ENCODE measurements around the gene SPOCK1.

Gene SPOCK1

GRCh38 chr5:137442660-137443059, 56.5 kb downstream of the SPOCK1 start:
- no peak for DNase-seq (ENCODE audit: low read depth, low spot score)

- DNase-seq (ENCODE audit: low read depth, low spot score) = no peak
These were observed 57.6 kb downstream of the SPOCK1 start for GRCh38 chr5:137441476-137441875.

- DNase-seq (ENCODE audit: low read depth, low spot score) = no peak
These were observed 58.3 kb downstream of the SPOCK1 start for GRCh38 chr5:137440795-137441194.

GRCh38 chr5:137439645-137440044, 59.5 kb downstream of the SPOCK1 start:
- DNase-seq (ENCODE audit: low read depth, low spot score) = no peak

- no peak for DNase-seq (ENCODE audit: low read depth, low spot score)
These were observed 60.2 kb downstream of the SPOCK1 start for GRCh38 chr5:137438932-137439331.

- DNase-seq (ENCODE audit: low read depth, low spot score) = no peak
These were observed 61.4 kb downstream of the SPOCK1 start for GRCh38 chr5:137437774-137438173.

GRCh38 chr5:137433539-137433938, 65.6 kb downstream of the SPOCK1 start:
- no peak for DNase-seq (ENCODE audit: low read depth, low spot score)

GRCh38 chr5:137432376-137432775, 66.8 kb downstream of the SPOCK1 start:
- no peak for DNase-seq (ENCODE audit: low read depth, low spot score)

GRCh38 chr5:137431051-137431450, 68.1 kb downstream of the SPOCK1 start:
- no peak for DNase-seq (ENCODE audit: low read depth, low spot score)

- no peak for DNase-seq (ENCODE audit: low read depth, low spot score)
These were observed 83.9 kb downstream of the SPOCK1 start for GRCh38 chr5:137415231-137415681.

GRCh38 chr5:137414112-137414755, 84.9 kb downstream of the SPOCK1 start:
- no peak for DNase-seq (ENCODE audit: low read depth, low spot score)

GRCh38 chr5:137412136-137412535, 87.0 kb downstream of the SPOCK1 start:
- no peak for DNase-seq (ENCODE audit: low read depth, low spot score)

GRCh38 chr5:137410234-137411010, 88.7 kb downstream of the SPOCK1 start:
- no peak for DNase-seq (ENCODE audit: low read depth, low spot score)

- DNase-seq (ENCODE audit: low read depth, low spot score) = no peak
These were observed 89.4 kb downstream of the SPOCK1 start for GRCh38 chr5:137409736-137410135.

GRCh38 chr5:137407090-137407489, 92.0 kb downstream of the SPOCK1 start:
- no peak for DNase-seq (ENCODE audit: low read depth, low spot score)

- DNase-seq (ENCODE audit: low read depth, low spot score) = no peak
These were observed 93.7 kb downstream of the SPOCK1 start for GRCh38 chr5:137405393-137405792.

- DNase-seq (ENCODE audit: low read depth, low spot score) = no peak
These were observed 95.3 kb downstream of the SPOCK1 start for GRCh38 chr5:137403869-137404268.

- DNase-seq (ENCODE audit: low read depth, low spot score) = no peak
These were observed 96.5 kb downstream of the SPOCK1 start for GRCh38 chr5:137402436-137403187.

GRCh38 chr5:137401946-137402345, 97.2 kb downstream of the SPOCK1 start:
- DNase-seq (ENCODE audit: low read depth, low spot score) = no peak

GRCh38 chr5:137400571-137400970, 98.6 kb downstream of the SPOCK1 start:
- no peak for DNase-seq (ENCODE audit: low read depth, low spot score)

- no peak for DNase-seq (ENCODE audit: low read depth, low spot score)
These were observed 99.2 kb downstream of the SPOCK1 start for GRCh38 chr5:137399911-137400310.

GRCh38 chr5:137398751-137399150, 100.4 kb downstream of the SPOCK1 start:
- no peak for DNase-seq (ENCODE audit: low read depth, low spot score)

Measured in activated naive CD8-positive, alpha-beta T cell treated with anti-CD3 and anti-CD28 coated beads, Interleukin-2, amount 50 U/mL, for 16 hours (primary cell).